Measurements from ENCODE around the gene QPCT. TPM values are rescaled to one million over a fixed set of nuclear protein-coding genes. Genes with fewer than 3 reads are reported as not detected.
A peak's percentile ranks its signal among the peaks of the same experiment; 100 is the strongest.

QPCT gene
- polyA plus RNA-seq, 1 of the 3 experiments (the other 2 are of a cell fraction), result 0.12 TPM

DNA sequence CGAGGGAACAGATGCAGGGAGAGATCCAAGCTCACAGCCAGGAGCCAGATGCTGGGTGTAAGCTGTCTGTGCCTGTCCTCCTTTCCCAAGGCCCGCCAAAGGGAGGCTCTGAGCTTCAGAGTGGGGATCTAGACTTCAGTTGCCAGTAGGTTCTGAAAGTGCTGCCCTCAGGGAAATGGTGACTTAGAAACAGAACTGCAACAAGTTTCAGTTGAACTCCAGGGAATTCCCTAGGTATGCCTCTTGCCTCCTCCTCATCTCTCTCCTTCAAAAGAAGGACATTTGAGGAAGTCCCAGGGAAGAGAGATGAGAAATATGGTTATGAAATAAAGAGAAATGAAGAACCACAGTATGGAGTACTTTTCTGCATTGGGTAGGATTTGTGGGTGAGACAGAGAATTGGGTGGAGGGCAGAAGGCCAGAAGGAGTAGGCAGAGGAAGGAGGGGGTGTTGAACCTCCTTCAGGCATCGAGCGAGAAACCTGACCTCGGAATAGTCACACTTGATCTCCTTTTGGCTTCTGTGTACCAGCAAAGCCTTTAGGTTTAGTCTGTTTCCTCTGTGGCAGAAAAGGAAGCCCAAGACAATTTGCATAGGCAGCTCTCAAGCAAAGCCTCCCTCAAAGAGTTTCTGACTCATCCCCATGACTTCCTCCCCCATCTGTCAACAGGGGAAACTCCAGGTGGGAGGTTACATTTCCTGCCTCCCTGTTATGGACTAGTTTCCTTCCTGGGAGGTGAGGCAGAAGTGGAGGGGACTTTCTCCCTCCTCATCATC, 45.7 kb downstream of the QPCT start (continued):
- peak; percentile 38; the same call in 1 of the 2 replicates for TF ChIP-seq SIN3A (IDR thresholded peaks at IDR 0.05; ENCODE audit: borderline replicate concordance, low read depth, low read length)
- TF ChIP-seq RCOR1 (IDR thresholded peaks at IDR 0.05; ENCODE audit: low read length), result no peak
- peak in 1 of 2 experiments; percentile 62; a peak in 1 of 4 replicates for TF ChIP-seq EP300 (IDR thresholded peaks at IDR 0.05; ENCODE audit: borderline replicate concordance in 1 of 2, low read depth in 1 of 2, low read length in 1 of 2)
- TF ChIP-seq, protein P1, sequence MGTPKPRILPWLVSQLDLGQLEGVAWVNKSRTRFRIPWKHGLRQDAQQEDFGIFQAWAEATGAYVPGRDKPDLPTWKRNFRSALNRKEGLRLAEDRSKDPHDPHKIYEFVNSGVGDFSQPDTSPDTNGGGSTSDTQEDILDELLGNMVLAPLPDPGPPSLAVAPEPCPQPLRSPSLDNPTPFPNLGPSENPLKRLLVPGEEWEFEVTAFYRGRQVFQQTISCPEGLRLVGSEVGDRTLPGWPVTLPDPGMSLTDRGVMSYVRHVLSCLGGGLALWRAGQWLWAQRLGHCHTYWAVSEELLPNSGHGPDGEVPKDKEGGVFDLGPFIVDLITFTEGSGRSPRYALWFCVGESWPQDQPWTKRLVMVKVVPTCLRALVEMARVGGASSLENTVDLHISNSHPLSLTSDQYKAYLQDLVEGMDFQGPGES (IDR thresholded peaks at IDR 0.05; ENCODE audit: low read depth, low read length), result no peak
- no peak for TF ChIP-seq GATA2 (CRISPR knock-in tag; IDR thresholded peaks at IDR 0.05)
- no peak for TF ChIP-seq NFIC (IDR thresholded peaks at IDR 0.05; ENCODE audit: borderline replicate concordance)
- TF ChIP-seq FOXJ3 (CRISPR knock-in tag; IDR thresholded peaks at IDR 0.05), result no peak
- no peak for TF ChIP-seq YY1 (IDR thresholded peaks at IDR 0.05; ENCODE audit: low read depth)
- TF ChIP-seq MEF2A (IDR thresholded peaks at IDR 0.05; ENCODE audit: borderline replicate concordance, low read depth), result no peak

DNA sequence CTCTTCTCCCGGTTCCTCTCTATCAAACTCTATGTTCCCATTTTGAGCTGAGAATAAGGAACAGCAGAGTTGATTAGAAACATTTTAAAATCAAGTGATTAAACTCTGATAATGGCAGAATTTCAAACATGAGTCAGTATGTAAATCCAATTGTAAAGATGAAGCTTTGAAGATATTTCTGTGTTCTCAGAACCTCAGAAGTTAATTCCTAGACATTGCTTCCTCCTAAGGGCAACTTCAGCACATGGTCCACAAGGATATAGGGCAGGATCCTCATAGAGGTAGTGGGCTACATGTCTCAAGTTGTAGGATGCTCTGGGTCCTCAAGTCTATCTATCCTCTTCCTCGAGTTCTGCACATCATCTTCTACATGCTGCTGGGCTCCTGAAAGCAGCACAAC, 46.3 kb downstream of the QPCT start:
- H3K4me3 ChIP-seq (ENCODE audit: low read depth in 2 of 2, low read length in 1 of 2), result no peak overlapping the region
- peak overlapping the region; percentile 64 for H3K4me2 ChIP-seq
- H3K36me3 ChIP-seq (replicated peaks in 1 of 2; ENCODE audit: control insufficient read depth in 1 of 2, insufficient read depth in 2 of 2, low read length in 1 of 2), result no peaks in the 10 kb centered on the region
- WGBS (ENCODE audit: low lambda C conversion rate), result 74% methylated on average over 2 of the region's 2 CpGs
- H2AFZ ChIP-seq (ENCODE audit: low read depth), result no peak overlapping the region
- POLR2A ChIA-PET, result no interaction called here
- H3K9ac ChIP-seq, result no peak overlapping the region
- TF ChIP-seq TCF12 (IDR thresholded peaks at IDR 0.05) (0 out of 2 replicates have a peak, but pooled peaks have one; percentile 1), MEF2A (IDR thresholded peaks at IDR 0.05; ENCODE audit: borderline replicate concordance, low read depth) (no peak), TEAD4 (IDR thresholded peaks at IDR 0.05; ENCODE audit: borderline replicate concordance, insufficient read depth) (no peak), NRF1 (IDR thresholded peaks at IDR 0.05; ENCODE audit: low read depth, low read length) (no peak), SIN3A (IDR thresholded peaks at IDR 0.05; ENCODE audit: borderline replicate concordance, low read depth, low read length) (no peak), POLR2AphosphoS5 (IDR thresholded peaks at IDR 0.05; ENCODE audit: low read depth, low read length) (no peak), JUND (IDR thresholded peaks at IDR 0.05) (no peak)
- TF ChIP-seq, protein P2, sequence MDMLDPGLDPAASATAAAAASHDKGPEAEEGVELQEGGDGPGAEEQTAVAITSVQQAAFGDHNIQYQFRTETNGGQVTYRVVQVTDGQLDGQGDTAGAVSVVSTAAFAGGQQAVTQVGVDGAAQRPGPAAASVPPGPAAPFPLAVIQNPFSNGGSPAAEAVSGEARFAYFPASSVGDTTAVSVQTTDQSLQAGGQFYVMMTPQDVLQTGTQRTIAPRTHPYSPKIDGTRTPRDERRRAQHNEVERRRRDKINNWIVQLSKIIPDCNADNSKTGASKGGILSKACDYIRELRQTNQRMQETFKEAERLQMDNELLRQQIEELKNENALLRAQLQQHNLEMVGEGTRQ (IDR thresholded peaks at IDR 0.05; ENCODE audit: borderline replicate concordance, low read depth, low read length), result no peak
- TF ChIP-seq, protein P3, sequence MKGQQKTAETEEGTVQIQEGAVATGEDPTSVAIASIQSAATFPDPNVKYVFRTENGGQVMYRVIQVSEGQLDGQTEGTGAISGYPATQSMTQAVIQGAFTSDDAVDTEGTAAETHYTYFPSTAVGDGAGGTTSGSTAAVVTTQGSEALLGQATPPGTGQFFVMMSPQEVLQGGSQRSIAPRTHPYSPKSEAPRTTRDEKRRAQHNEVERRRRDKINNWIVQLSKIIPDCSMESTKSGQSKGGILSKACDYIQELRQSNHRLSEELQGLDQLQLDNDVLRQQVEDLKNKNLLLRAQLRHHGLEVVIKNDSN (IDR thresholded peaks at IDR 0.05; ENCODE audit: borderline replicate concordance, low read depth), result no peak
- CTCF ChIA-PET, result interaction anchor here (0.5 to 3.3 kb wide), 10 partner anchors 9 to 884 kb away, joined by 3 to 25 read pairs (median 4); no protein-coding TSS in a partner anchor
- H3K9me3 ChIP-seq, result no peaks in the 10 kb centered on the region
- H3K9me2 ChIP-seq, result no peaks in the 10 kb centered on the region
- DNase-seq, result no peak
- no peaks in the 10 kb centered on the region for H3K79me2 ChIP-seq (ENCODE audit: insufficient read depth)
- no peaks in the 10 kb centered on the region for H4K20me1 ChIP-seq (ENCODE audit: insufficient read depth)
- H3K27me3 ChIP-seq (ENCODE audit: insufficient read depth), result no peaks in the 10 kb centered on the region
- peak overlapping the region in 1 of 2 experiments; percentile 68; a peak in 2 of 4 replicates for H3K27ac ChIP-seq (ENCODE audit: low read depth in 2 of 2, low read length in 1 of 2)
- peaks cover 7 to 32% of the 10 kb centered on the region in 2 experiments for H3K4me1 ChIP-seq (ENCODE audit: control insufficient read depth in 1 of 2, insufficient read depth in 2 of 2, low read depth in 1 of 2, low read length in 1 of 2)
- H3F3A ChIP-seq (replicated peaks; ENCODE audit: insufficient read depth), result peaks cover 17% of the 10 kb centered on the region

All from SK-N-SH (cell line).